H1 (cell line): ENCODE measurements around the gene FBXO7.

Experiments
- CHD1 ChIP-seq: IDR thresholded peaks from 2 replicates; pipeline ENCODE4 v1.6.1; 2012; ENCODE audit warnings: low read depth, low read length, improper control_type of control experiment
- CHD2 ChIP-seq: IDR thresholded peaks from 2 replicates; pipeline ENCODE4 v1.6.1; 2012; ENCODE audit warnings: low read length, improper control_type of control experiment
- CTCF ChIP-seq, 3 experiments: IDR thresholded peaks; 1 replicate in 2 of 3; 2 replicates in 1 of 3; pipeline versions ENCODE4 v1.5.1 to v1.6.1; 2011; ENCODE audit warnings: low read length in 3 of 3, mild to moderate bottlenecking in 3 of 3, inconsistent platforms in 2 of 3, low read depth in 1 of 3, moderate library complexity in 1 of 3; ENCODE audit not compliant: insufficient read depth in 1 of 3; ENCODE audit errors: control extremely low read depth in 1 of 3
- JUN ChIP-seq: IDR thresholded peaks from 2 replicates; pipeline ENCODE4 v1.6.1; 2011; ENCODE audit warnings: low read depth, mild to moderate bottlenecking, improper control_type of control experiment, low read length
- POLR2A ChIP-seq, 2 experiments: IDR thresholded peaks; 1 replicate in 1 of 2; 2 replicates in 1 of 2; pipeline ENCODE4 v1.6.1; 2011; ENCODE audit warnings: low read depth in 2 of 2, low read length in 2 of 2, mild to moderate bottlenecking in 2 of 2; ENCODE audit errors: control extremely low read depth in 1 of 2
- RBBP5 ChIP-seq: IDR thresholded peaks from 2 replicates; pipeline ENCODE4 v1.7.1; 2012; ENCODE audit warnings: low read depth, mild to moderate bottlenecking, inconsistent platforms, low read length, moderate library complexity, borderline replicate concordance
- SP1 ChIP-seq: IDR thresholded peaks from 2 replicates; pipeline ENCODE4 v1.6.1; 2011; ENCODE audit warnings: low read depth, low read length
- TBP ChIP-seq: IDR thresholded peaks from 2 replicates; pipeline ENCODE4 v1.6.1; 2011; ENCODE audit warnings: low read depth, low read length, improper control_type of control experiment
- YY1 ChIP-seq: IDR thresholded peaks from 2 replicates; pipeline ENCODE4 v1.6.1; 2011; ENCODE audit warnings: low read depth, mild to moderate bottlenecking, low read length

- TF ChIP-seq CHD2 = no peak
- no peak for TF ChIP-seq POLR2A (IDR thresholded peaks at IDR 0.05; ENCODE audit: control extremely low read depth in 1 of 2, low read depth in 2 of 2, low read length in 2 of 2)
- TF ChIP-seq JUN = no peak
- no peak for TF ChIP-seq YY1
- no peak for TF ChIP-seq SP1
- TF ChIP-seq CTCF (IDR thresholded peaks at IDR 0.05; ENCODE audit: control extremely low read depth in 1 of 3, insufficient read depth in 1 of 3, low read depth in 1 of 3, low read length in 3 of 3) = no peak
- no peak for TF ChIP-seq RBBP5
- TF ChIP-seq CHD1 = no peak
- TF ChIP-seq TBP = no peak
Observed at GRCh38 chr22:32487461-32487860, 12.8 kb downstream of the FBXO7 start.
